Measurements from ENCODE around the gene PRR7.

GRCh38 chr5:177483042-177483441 lies 36.4 kb downstream of the PRR7 start:
- TF ChIP-seq POLR2A (IDR thresholded peaks at IDR 0.05; ENCODE audit: low read length) = no peak
- no peak for TF ChIP-seq GATA1 (IDR thresholded peaks at IDR 0.05; ENCODE audit: low read depth, low read length)

Measured in erythroblast (primary cell).